ENCODE results near the gene GRB10. TPM values are rescaled to one million over a fixed set of nuclear protein-coding genes. Genes with fewer than 3 reads are reported as not detected.

Gene GRB10
- total RNA-seq, 1 experiment from 2014 or later: 38.3 TPM

- H3K4me3 ChIP-seq (ENCODE audit: low read depth in 2 of 2, low read length in 2 of 2): no peak overlapping the region
- TF ChIP-seq CTCF (IDR thresholded peaks at IDR 0.05) (no peak), TCF7L2 (IDR thresholded peaks at IDR 0.05; ENCODE audit: low read depth, low read length) (no peak), SIN3A (IDR thresholded peaks at IDR 0.05; ENCODE audit: borderline replicate concordance, insufficient read depth, low read depth, low read length) (no peak), POLR2AphosphoS5 (IDR thresholded peaks at IDR 0.05; ENCODE audit: low read depth, low read length) (no peak)
- TF ChIP-seq, protein P1, sequence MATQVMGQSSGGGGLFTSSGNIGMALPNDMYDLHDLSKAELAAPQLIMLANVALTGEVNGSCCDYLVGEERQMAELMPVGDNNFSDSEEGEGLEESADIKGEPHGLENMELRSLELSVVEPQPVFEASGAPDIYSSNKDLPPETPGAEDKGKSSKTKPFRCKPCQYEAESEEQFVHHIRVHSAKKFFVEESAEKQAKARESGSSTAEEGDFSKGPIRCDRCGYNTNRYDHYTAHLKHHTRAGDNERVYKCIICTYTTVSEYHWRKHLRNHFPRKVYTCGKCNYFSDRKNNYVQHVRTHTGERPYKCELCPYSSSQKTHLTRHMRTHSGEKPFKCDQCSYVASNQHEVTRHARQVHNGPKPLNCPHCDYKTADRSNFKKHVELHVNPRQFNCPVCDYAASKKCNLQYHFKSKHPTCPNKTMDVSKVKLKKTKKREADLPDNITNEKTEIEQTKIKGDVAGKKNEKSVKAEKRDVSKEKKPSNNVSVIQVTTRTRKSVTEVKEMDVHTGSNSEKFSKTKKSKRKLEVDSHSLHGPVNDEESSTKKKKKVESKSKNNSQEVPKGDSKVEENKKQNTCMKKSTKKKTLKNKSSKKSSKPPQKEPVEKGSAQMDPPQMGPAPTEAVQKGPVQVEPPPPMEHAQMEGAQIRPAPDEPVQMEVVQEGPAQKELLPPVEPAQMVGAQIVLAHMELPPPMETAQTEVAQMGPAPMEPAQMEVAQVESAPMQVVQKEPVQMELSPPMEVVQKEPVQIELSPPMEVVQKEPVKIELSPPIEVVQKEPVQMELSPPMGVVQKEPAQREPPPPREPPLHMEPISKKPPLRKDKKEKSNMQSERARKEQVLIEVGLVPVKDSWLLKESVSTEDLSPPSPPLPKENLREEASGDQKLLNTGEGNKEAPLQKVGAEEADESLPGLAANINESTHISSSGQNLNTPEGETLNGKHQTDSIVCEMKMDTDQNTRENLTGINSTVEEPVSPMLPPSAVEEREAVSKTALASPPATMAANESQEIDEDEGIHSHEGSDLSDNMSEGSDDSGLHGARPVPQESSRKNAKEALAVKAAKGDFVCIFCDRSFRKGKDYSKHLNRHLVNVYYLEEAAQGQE (IDR thresholded peaks at IDR 0.05; ENCODE audit: insufficient read depth in 1 of 2, low read depth in 2 of 2, low read length in 1 of 2): no peak
- ChIA-PET CTCF (no interaction called here), POLR2A (no interaction called here)
- H3K27me3 ChIP-seq (ENCODE audit: control insufficient read depth, insufficient read depth, low read length): no peaks in the 10 kb centered on the region
- no peak overlapping the region for H3K27ac ChIP-seq (ENCODE audit: low read length)
- H3K9me3 ChIP-seq (ENCODE audit: control insufficient read depth, insufficient read depth, low read depth, low read length): no peaks in the 10 kb centered on the region
- ATAC-seq: no peak
- no peaks in the 10 kb centered on the region for H3K36me3 ChIP-seq (ENCODE audit: control insufficient read depth, insufficient read depth, low read length)
- BruUV-seq (replicated peaks): no TSS peak
- no peaks in the 10 kb centered on the region for H3K4me1 ChIP-seq (ENCODE audit: control insufficient read depth, insufficient read depth, low read length)
- intact Hi-C loops (cut with micrococcal nuclease; ENCODE audit: unreplicated experiment): no loop called here
- DNase-seq (ENCODE audit: low read depth, low spot score): no peak
- in situ Hi-C loops (cut with HindIII; ENCODE audit: low pct_unique_long_range_greater_than_20kb, low sequenced_read_pairs): no loop called here
Observed at GRCh38 chr7:50662996-50663395, 119.7 kb downstream of the GRB10 start.

- CTCF ChIA-PET: no interaction called here
- no TSS peak for BruUV-seq (replicated peaks)
Observed at GRCh38 chr7:50662041-50662694, 120.5 kb downstream of the GRB10 start.

GRCh38 chr7:50661345-50662040, 121.2 kb downstream of the GRB10 start:
- no peaks in the 10 kb centered on the region for H3K27me3 ChIP-seq (ENCODE audit: control insufficient read depth, insufficient read depth, low read length)
- no peaks in the 10 kb centered on the region for H3K4me1 ChIP-seq (ENCODE audit: control insufficient read depth, insufficient read depth, low read length)
- H3K36me3 ChIP-seq (ENCODE audit: control insufficient read depth, insufficient read depth, low read length): no peaks in the 10 kb centered on the region
- H3K4me3 ChIP-seq (ENCODE audit: low read depth in 2 of 2, low read length in 2 of 2): no peak overlapping the region
- H3K27ac ChIP-seq (ENCODE audit: low read length): no peak overlapping the region
- CTCF ChIA-PET: no interaction called here
- ATAC-seq (no peak), DNase-seq (ENCODE audit: low read depth, low spot score) (no peak)
- H3K9me3 ChIP-seq (ENCODE audit: control insufficient read depth, insufficient read depth, low read depth, low read length): no peaks in the 10 kb centered on the region
- in situ Hi-C loops (cut with HindIII; ENCODE audit: low pct_unique_long_range_greater_than_20kb, low sequenced_read_pairs) (no loop called here), intact Hi-C loops (cut with micrococcal nuclease; ENCODE audit: unreplicated experiment) (no loop called here)
- BruUV-seq (replicated peaks): no TSS peak
- TF ChIP-seq CTCF (IDR thresholded peaks at IDR 0.05) (no peak), TCF7L2 (IDR thresholded peaks at IDR 0.05; ENCODE audit: low read depth, low read length) (no peak), POLR2AphosphoS5 (IDR thresholded peaks at IDR 0.05; ENCODE audit: low read depth, low read length) (no peak), SIN3A (IDR thresholded peaks at IDR 0.05; ENCODE audit: borderline replicate concordance, insufficient read depth, low read depth, low read length) (no peak)
- TF ChIP-seq, protein P1 (IDR thresholded peaks at IDR 0.05; ENCODE audit: insufficient read depth in 1 of 2, low read depth in 2 of 2, low read length in 1 of 2): no peak
- POLR2A ChIA-PET: no interaction called here

More at GRCh38 chr7:50662041-50662694, 120.5 kb downstream of the GRB10 start:
- no peak overlapping the region for H3K4me3 ChIP-seq (ENCODE audit: low read depth in 2 of 2, low read length in 2 of 2)
- no peak for DNase-seq (ENCODE audit: low read depth, low spot score)
- no peaks in the 10 kb centered on the region for H3K4me1 ChIP-seq (ENCODE audit: control insufficient read depth, insufficient read depth, low read length)
- no peak overlapping the region for H3K27ac ChIP-seq (ENCODE audit: low read length)
- no peaks in the 10 kb centered on the region for H3K27me3 ChIP-seq (ENCODE audit: control insufficient read depth, insufficient read depth, low read length)
- no peak for TF ChIP-seq SIN3A (IDR thresholded peaks at IDR 0.05; ENCODE audit: borderline replicate concordance, insufficient read depth, low read depth, low read length)
- H3K36me3 ChIP-seq (ENCODE audit: control insufficient read depth, insufficient read depth, low read length): no peaks in the 10 kb centered on the region
- in situ Hi-C loops (cut with HindIII; ENCODE audit: low pct_unique_long_range_greater_than_20kb, low sequenced_read_pairs) (no loop called here), intact Hi-C loops (cut with micrococcal nuclease; ENCODE audit: unreplicated experiment) (no loop called here)
- H3K9me3 ChIP-seq (ENCODE audit: control insufficient read depth, insufficient read depth, low read depth, low read length): no peaks in the 10 kb centered on the region
- ATAC-seq: no peak
- POLR2A ChIA-PET: no interaction called here
